Measurements from ENCODE around the gene PIGS. TPM values are rescaled to one million over a fixed set of nuclear protein-coding genes. Genes with fewer than 3 reads are reported as not detected.

The PIGS gene
- total RNA-seq, 8 experiments from 2014 or later, result 39.0 to 56.7 (median 49.2) TPM

DNA sequence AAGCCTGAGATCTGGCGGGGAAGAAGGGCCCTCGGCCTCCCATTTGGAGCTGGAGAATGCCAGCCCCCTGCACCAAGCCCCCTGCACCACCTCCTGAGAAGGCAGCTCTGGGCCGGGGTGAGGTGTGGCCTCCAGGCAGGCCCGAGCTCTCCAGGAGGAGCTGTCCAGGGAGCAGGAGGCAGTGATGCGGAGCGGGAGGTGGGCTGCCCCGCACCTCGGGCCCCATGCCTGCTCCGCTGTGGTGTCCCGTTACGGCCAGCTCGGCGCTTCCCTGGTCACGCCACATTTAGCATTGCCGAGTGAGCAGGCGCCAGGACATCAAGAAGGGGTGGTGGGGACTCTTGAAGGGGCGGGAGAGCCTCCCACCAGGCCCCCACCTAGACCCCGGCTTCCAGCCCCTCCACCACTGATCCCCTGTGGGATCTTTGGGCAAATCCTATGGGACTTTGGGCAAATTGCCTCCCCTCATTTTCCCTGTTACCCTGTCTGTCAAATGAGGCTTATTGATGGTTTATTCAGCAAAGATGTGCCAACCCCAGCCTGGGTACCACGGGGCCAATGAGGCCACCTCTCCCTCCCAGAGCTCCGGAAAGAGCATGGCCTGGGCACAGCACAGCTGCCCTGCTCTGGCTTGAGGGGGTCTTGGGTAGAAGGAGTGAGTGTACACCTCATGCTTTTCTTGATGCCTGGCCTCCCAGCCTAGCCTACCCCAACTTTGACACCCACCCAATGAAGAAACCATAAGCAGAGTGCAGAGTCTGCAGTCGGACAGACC lies 49.8 kb downstream of the PIGS start:
- in situ Hi-C loops (cut with MboI; ENCODE audit: low pct_unique_long_range_greater_than_20kb in 2 of 9, low sequenced_read_pairs in 9 of 9, unreplicated experiment in 9 of 9), result no loop called here
- Histone ChIP-seq H3K27ac (no peak overlapping the region), H3K4me1 (replicated peaks in 1 of 2) (peaks cover 8 to 18% of the 10 kb centered on the region in 2 donors), H3K4me3 (no peak overlapping the region)
- 43 to 80% (median 52%) methylated on average over 1 to 3 of the region's 21 CpGs; no CpG with 5 or more reads in 6 of the 10 experiments for WGBS, 10 experiments
- no peak for ATAC-seq (replicated peaks in 6 of 8)

DNA sequence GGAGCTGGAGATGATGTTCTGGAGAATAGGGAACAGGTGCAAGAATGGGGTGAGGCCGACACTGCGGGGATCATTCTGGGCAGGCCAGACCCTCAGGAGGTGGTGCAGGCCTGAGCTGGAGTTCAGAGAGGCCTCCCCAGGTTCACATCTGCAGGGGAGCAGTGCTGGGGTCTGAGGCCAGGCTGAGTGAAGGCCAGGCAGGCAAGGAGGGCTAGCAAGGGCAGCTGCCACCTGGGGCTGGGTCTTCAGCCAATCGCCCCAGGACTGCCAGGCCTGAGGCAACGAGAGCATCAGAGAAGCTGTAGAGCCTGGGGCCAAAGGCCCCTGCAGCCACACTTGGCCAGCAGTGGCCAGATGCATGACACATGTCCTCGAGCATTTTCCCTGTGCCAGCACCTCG lies 50.6 kb downstream of the PIGS start:
- Histone ChIP-seq H3K4me3 (no peak overlapping the region), H3K4me1 (replicated peaks in 1 of 2) (peaks cover 4 to 13% of the 10 kb centered on the region in 2 donors), H3K27ac (no peak overlapping the region)
- 81 to 82% methylated on average over 5 to 6 of the region's 6 CpGs; no CpG with 5 or more reads in 8 of the 10 experiments for WGBS, 10 experiments
- no peak for ATAC-seq (replicated peaks in 6 of 8)
- in situ Hi-C loops (cut with MboI; ENCODE audit: low pct_unique_long_range_greater_than_20kb in 2 of 9, low sequenced_read_pairs in 9 of 9, unreplicated experiment in 9 of 9), result no loop called here

DNA sequence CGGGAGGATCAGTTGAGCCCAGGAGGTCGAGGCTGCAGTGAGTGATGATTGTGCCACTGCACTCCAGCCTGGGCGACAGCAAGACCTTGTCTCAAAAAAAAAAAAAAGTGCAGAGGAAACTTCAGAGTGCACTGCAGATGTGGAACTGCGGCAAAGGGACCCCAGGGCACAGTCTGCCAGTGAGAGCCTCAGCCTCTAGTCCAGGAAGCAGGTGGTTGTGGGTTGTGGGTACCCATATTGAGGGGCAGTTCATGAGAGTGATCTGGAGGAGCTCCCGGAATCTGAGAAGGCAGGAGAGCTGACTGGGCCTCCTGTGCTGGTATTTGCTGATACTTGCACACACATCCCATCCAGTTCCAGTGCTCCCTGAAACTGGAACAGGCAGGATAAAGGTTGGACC lies 52.1 kb downstream of the PIGS start:
- Histone ChIP-seq H3K27ac (no peak overlapping the region), H3K4me3 (no peak overlapping the region), H3K4me1 (replicated peaks in 1 of 2) (no peaks in the 10 kb centered on the region)
- in situ Hi-C loops (cut with MboI; ENCODE audit: low pct_unique_long_range_greater_than_20kb in 2 of 9, low sequenced_read_pairs in 9 of 9, unreplicated experiment in 9 of 9), result no loop called here
- ATAC-seq (replicated peaks in 6 of 8), result no peak
- 46 to 100% (median 72%) methylated on average over 1 to 3 of the region's 5 CpGs; no CpG with 5 or more reads in 6 of the 10 experiments for WGBS, 10 experiments

DNA sequence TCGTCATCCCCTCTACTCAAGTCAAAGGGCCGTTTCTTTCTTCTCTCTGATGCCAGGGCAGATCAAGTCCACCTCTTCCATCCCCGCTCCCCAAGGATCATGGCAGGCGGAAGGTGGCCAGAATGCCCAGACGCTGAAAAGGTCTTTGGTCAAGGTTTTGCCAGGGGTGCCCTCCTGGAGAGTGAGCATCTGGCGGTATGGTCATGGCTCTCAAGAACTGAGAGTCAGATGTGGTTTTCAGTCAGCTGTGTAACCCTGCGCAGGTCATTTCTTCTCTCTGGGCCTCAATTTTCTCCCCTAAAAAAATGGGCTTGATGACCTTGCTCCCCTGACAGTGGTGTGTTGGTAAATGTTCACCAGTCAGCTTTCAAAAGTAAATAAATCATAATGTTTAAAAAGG lies 52.7 kb downstream of the PIGS start:
- 50 to 76% (median 67%) methylated on average over 1 to 6 of the region's 7 CpGs; no CpG with 5 or more reads in 3 of the 10 experiments for WGBS, 10 experiments
- no peak for ATAC-seq (replicated peaks in 6 of 8)
- Histone ChIP-seq H3K27ac (no peak overlapping the region), H3K4me1 (replicated peaks in 1 of 2) (no peaks in the 10 kb centered on the region), H3K4me3 (no peak overlapping the region)
- in situ Hi-C loops (cut with MboI; ENCODE audit: low pct_unique_long_range_greater_than_20kb in 2 of 9, low sequenced_read_pairs in 9 of 9, unreplicated experiment in 9 of 9), result no loop called here

DNA sequence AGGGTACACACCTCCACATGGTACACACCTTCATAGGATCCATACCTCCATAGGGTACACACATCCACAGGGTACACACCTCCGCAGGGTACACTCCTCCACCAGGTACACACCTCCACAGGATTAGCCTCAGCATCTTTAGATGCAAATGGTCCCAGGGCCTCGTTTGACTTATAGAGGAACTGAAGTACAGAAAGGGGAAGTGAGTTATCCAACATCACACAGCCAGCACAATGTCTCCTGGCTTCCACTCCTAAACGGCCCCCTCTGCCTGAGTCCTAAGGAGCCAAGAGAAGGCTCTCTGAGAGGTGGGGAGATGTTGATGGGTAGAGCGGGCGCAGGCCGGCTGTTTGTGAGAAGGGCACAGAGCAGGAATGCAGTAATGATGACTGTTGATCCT lies 53.2 kb downstream of the PIGS start:
- Histone ChIP-seq H3K27ac (no peak overlapping the region), H3K4me1 (replicated peaks in 1 of 2) (no peaks in the 10 kb centered on the region), H3K4me3 (no peak overlapping the region)
- WGBS, 10 experiments, result 40 to 100% (median 71%) methylated on average over 2 of the region's 6 CpGs; no CpG with 5 or more reads in 6 of the 10 experiments
- no peak for ATAC-seq (replicated peaks in 6 of 8)
- in situ Hi-C loops (cut with MboI; ENCODE audit: low pct_unique_long_range_greater_than_20kb in 2 of 9, low sequenced_read_pairs in 9 of 9, unreplicated experiment in 9 of 9), result no loop called here

DNA sequence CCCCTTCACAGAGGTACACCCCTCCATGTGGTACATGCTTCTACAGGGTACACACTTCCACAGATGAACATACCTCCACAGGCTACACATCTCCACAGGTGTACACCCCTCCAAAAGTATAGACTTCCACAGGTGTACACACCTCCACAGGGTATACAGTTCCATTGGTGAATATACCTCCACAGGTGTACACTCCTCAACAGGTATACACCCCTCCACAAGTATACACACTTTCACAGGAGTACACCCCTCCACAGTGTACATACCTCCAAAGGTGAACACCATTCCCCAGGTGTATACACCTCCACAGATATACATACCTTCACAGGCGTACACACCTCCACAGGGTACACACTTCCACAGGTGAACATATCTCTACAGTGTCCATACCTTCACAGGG lies 55.8 kb downstream of the PIGS start:
- 70 to 100% (median 80%) methylated on average over 1 of the region's 1 CpG; no CpG with 5 or more reads in 6 of the 10 experiments for WGBS, 10 experiments
- H3K4me1 ChIP-seq (replicated peaks in 1 of 2), result no peaks in the 10 kb centered on the region
- no peak overlapping the region for H3K4me3 ChIP-seq
- in situ Hi-C loops (cut with MboI; ENCODE audit: low pct_unique_long_range_greater_than_20kb in 2 of 9, low sequenced_read_pairs in 9 of 9, unreplicated experiment in 9 of 9), result no loop called here
- no peak overlapping the region for H3K27ac ChIP-seq
- no peak for ATAC-seq (replicated peaks in 6 of 8)

DNA sequence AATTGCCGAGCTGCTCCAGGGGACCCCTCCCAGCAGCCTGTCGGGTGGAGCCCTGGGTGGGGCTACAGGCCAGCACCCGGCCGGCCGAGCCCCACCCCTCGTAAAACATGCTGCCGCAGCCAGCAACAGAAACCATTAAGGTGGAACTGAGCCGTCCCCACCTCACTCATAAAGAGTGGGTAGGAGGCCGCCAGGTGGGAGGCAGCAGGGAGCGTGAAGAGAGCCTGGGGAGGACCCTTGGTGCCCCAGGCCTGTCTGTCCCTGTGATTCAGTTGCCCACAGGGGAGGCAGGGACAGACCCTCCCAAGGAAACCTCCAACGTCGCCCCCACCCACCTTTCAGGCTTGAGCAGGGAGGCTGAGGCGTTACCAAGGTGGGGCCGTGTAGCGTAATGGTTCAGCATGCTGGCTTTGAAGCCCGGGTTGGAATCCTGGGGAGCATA lies 56.7 kb downstream of the PIGS start:
- in situ Hi-C loops (cut with MboI; ENCODE audit: low pct_unique_long_range_greater_than_20kb in 2 of 9, low sequenced_read_pairs in 9 of 9, unreplicated experiment in 9 of 9), result no loop called here
- no peaks in the 10 kb centered on the region for H3K4me1 ChIP-seq (replicated peaks in 1 of 2)
- no peak overlapping the region for H3K27ac ChIP-seq
- peak in 3 of 8 experiments; percentile 82 to 89 (median 84) for ATAC-seq (replicated peaks in 6 of 8)
- no peak overlapping the region for H3K4me3 ChIP-seq
- 10 to 80% (median 62%) methylated on average over 1 to 7 of the region's 16 CpGs; no CpG with 5 or more reads in 6 of the 10 experiments for WGBS, 10 experiments

DNA sequence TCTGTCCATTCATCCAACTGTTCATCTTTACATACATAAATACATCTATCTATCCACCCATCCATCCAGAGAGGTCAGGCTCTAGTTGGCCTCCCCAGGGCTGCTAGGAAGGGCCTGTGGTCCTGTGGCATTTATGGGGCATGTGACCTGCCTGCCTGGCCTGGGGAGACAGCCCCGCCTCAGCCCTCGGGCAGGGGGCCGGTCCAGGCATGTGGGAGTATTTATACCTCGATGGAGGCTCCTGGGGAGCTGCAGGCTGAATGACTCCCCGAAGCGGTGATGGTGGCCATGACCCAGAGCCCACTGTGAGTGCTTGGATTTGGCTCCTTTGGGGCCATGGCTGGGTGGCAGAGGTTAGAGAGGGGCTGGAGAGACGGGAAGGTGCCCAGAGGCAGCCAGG lies 57.8 kb downstream of the PIGS start:
- Histone ChIP-seq H3K27ac (no peak overlapping the region), H3K4me3 (no peak overlapping the region), H3K4me1 (replicated peaks in 1 of 2) (no peaks in the 10 kb centered on the region)
- 14 to 53% (median 46%) methylated on average over 1 to 5 of the region's 7 CpGs; no CpG with 5 or more reads in 6 of the 10 experiments for WGBS, 10 experiments
- in situ Hi-C loops (cut with MboI; ENCODE audit: low pct_unique_long_range_greater_than_20kb in 2 of 9, low sequenced_read_pairs in 9 of 9, unreplicated experiment in 9 of 9), result no loop called here
- peak in 1 of 8 experiments; percentile 9 for ATAC-seq (replicated peaks in 6 of 8)

DNA sequence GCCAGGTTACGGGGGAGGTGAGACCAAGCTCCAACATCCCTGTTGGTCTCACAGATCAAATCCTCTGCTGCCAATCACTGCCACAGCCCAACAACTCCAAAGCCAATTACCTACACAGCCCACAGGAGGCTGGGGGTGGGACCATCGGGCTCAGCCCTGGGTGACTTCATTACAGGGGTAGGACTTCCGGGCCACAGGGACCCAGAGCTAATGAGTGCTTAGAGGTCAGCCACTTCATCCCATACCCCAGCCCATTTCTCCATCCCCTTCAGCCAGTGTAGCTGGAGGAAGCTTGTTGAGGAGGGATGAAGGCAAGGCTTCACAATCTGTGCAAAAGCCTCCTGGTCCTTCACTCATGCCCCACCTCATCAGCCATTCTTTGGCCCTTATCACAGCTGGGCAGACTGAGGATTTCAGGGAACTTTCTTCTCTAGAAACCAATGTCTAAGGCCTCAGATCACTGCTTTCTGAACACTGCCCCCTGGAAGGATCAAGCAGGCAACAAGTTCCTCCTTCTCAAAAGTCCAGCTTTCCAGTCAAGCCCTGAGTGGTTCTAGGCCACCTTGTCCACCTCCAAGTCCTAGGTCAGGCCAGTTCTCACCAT lies 59.4 kb downstream of the PIGS start:
- Histone ChIP-seq H3K4me1 (replicated peaks in 1 of 2) (no peaks in the 10 kb centered on the region), H3K4me3 (no peak overlapping the region), H3K27ac (no peak overlapping the region)
- in situ Hi-C loops (cut with MboI; ENCODE audit: low pct_unique_long_range_greater_than_20kb in 2 of 9, low sequenced_read_pairs in 9 of 9, unreplicated experiment in 9 of 9), result no loop called here
- no peak for ATAC-seq (replicated peaks in 6 of 8)
- WGBS, 10 experiments, result 68 to 83% methylated on average over 1 to 3 of the region's 3 CpGs; no CpG with 5 or more reads in 8 of the 10 experiments

DNA sequence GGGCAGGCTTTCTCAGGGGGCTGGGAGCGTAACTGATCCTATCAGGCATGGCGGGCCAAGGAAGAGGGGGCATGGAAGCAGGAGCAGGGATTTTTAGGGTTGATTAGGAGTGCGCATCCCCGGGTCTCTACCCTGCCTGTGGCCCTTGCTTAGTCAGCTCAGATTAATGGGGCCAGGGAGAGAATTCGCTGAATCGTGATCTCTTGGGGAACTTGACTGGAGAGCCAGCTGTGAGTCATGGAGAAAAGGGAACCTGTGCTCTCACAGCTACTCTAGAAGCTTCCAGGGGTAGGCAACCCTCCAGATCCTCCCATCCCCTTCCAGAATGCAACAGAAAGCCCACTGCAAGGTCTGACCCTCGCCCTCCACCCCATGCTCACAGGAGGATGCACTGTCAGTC lies 61.5 kb downstream of the PIGS start:
- ATAC-seq (replicated peaks in 6 of 8), result peak in 1 of 8 experiments; percentile 34
- Histone ChIP-seq H3K27ac (no peak overlapping the region), H3K4me1 (replicated peaks in 1 of 2) (no peaks in the 10 kb centered on the region), H3K4me3 (no peak overlapping the region)
- WGBS, 10 experiments, result 17 to 64% (median 31%) methylated on average over 1 to 4 of the region's 7 CpGs; no CpG with 5 or more reads in 6 of the 10 experiments
- in situ Hi-C loops (cut with MboI; ENCODE audit: low pct_unique_long_range_greater_than_20kb in 2 of 9, low sequenced_read_pairs in 9 of 9, unreplicated experiment in 9 of 9), result no loop called here

DNA sequence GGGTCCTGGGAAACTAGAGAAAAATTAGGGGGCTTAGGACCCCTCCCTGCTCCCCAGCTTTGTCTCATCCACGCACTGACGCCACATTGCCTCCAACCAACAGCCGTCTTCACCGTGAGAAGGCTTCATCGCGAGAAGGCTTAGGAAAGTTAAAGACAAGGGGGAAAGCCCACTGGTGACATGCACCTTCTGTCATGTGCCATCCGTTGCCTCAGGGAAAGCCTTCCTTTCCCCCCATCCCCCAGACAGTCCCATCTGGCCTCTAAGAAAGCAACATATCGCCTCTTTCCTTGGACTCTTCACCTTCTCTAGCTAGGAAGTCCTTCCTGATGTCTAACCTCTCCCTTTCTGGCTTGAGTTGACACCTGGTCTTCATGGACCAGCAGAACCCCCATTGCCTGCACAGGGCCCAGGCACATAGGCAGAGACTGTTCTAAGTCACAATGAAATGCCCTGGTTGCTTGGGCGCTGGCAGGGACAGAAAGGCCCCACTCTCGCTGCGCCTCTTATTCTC lies 63.1 kb downstream of the PIGS start:
- peak in 2 of 8 experiments; percentile 14 to 39 for ATAC-seq (replicated peaks in 6 of 8)
- no peak overlapping the region for H3K27ac ChIP-seq
- no peak overlapping the region for H3K4me3 ChIP-seq
- 17 to 100% (median 75%) methylated on average over 1 to 8 of the region's 11 CpGs; no CpG with 5 or more reads in 2 of the 10 experiments for WGBS, 10 experiments
- in situ Hi-C loops (cut with MboI; ENCODE audit: low pct_unique_long_range_greater_than_20kb in 2 of 9, low sequenced_read_pairs in 9 of 9, unreplicated experiment in 9 of 9), result no loop called here
- no peaks in the 10 kb centered on the region for H3K4me1 ChIP-seq (replicated peaks in 1 of 2)

DNA sequence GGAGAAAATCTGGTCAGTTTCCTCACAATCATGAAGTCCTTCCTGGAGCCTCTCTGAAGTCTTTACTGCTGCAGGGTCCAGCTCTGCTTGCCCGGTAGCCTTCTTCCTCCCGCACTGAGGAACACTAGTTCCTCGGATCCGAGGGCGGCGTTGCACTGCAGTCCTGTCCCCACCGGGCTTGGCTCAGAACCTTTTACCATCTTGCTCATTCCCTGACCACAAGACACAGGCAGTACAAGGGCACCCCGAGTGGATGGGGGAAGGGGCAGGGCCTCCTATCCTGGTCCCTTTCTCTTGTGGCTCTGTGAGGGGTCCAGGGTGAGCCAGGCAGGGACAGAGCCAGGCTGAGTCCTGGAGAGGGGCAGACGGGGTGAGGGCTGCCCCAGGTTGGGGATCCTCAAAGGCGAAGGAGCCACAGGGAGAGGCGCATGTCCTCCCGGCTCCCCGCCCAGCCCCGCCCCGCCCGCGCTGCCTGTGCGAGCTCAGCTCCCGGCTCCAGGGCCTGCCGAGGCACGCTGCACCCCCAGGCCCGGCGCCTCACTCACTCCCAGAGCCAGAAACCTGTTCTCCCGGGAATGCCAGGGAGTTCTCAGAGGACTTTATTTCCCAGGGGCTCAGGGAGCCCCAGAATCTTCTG lies 63.6 kb downstream of the PIGS start:
- in situ Hi-C loops (cut with MboI; ENCODE audit: low pct_unique_long_range_greater_than_20kb in 2 of 9, low sequenced_read_pairs in 9 of 9, unreplicated experiment in 9 of 9), result no loop called here
- 40 to 100% (median 79%) methylated on average over 1 to 6 of the region's 24 CpGs; no CpG with 5 or more reads in 4 of the 10 experiments for WGBS, 10 experiments
- ATAC-seq (replicated peaks in 6 of 8), result peak in 3 of 8 experiments; percentile 67 to 85 (median 75)
- no peak overlapping the region for H3K27ac ChIP-seq
- H3K4me3 ChIP-seq, result no peak overlapping the region
- H3K4me1 ChIP-seq (replicated peaks in 1 of 2), result no peaks in the 10 kb centered on the region

Data from motor neuron (in vitro differentiated cells).